Natural killer cell (primary cell): ENCODE results near the gene ASIC3. TPM values are rescaled to one million over a fixed set of nuclear protein-coding genes. Genes with fewer than 3 reads are reported as not detected.

Experiments
- ATAC-seq, 3 donors: fragments of 150-1000 bp in 2 of 3; fragments of 200-7000 bp in 1 of 3; cut with Tn5 transposase; 1 replicate in 1 of 3; 2 replicates in 2 of 3; pipeline ENCODE4 v1.10.0; 2021; ENCODE audit warnings: mild to moderate bottlenecking in 2 of 3, moderate library complexity in 2 of 3
- DNase-seq, 2 donors: peaks; one replicate each; pipeline versions ENCODE4 v3.0.0 to v3.0.0-alpha.2; 2013 to 2021; ENCODE audit warnings: mixed read lengths in 1 of 2
- H3K27ac ChIP-seq: one replicate; pipeline ENCODE4 v1.5.1; 2013; ENCODE audit warnings: mild to moderate bottlenecking, low read length
- H3K27me3 ChIP-seq: one replicate; pipeline ENCODE4 v1.6.1; 2013; ENCODE audit warnings: low read length; ENCODE audit not compliant: control insufficient read depth, insufficient read depth
- H3K36me3 ChIP-seq: one replicate; pipeline ENCODE4 v1.6.1; 2013; ENCODE audit warnings: low read length; ENCODE audit not compliant: control insufficient read depth, insufficient read depth
- H3K4me1 ChIP-seq: one replicate; pipeline ENCODE4 v1.6.1; 2013; ENCODE audit warnings: low read length; ENCODE audit not compliant: control insufficient read depth, insufficient read depth
- H3K4me3 ChIP-seq: one replicate; pipeline ENCODE4 v1.5.1; 2013; ENCODE audit warnings: low read length
- H3K9me3 ChIP-seq: one replicate; pipeline ENCODE4 v1.6.1; 2013; ENCODE audit warnings: low read length; ENCODE audit not compliant: control insufficient read depth, insufficient read depth
- H3K27ac Mint-ChIP-seq, 2 donors: one replicate each; pipeline ENCODE4 v1.8.0; 2022; ENCODE audit warnings: mild to moderate bottlenecking in 2 of 2, mixed read lengths in 2 of 2, moderate library complexity in 1 of 2
- H3K27me3 Mint-ChIP-seq, 2 donors: one replicate each; pipeline ENCODE4 v1.8.0; 2022; ENCODE audit warnings: low read depth in 2 of 2, mixed read lengths in 2 of 2
- H3K36me3 Mint-ChIP-seq: one replicate; pipeline ENCODE4 v1.8.0; 2022; ENCODE audit warnings: mixed read lengths
- H3K4me1 Mint-ChIP-seq, 2 donors: one replicate each; pipeline ENCODE4 v1.8.0; 2022; ENCODE audit warnings: mixed read lengths in 2 of 2
- H3K4me3 Mint-ChIP-seq: one replicate; pipeline ENCODE4 v1.8.0; 2022; ENCODE audit warnings: mild to moderate bottlenecking, moderate library complexity, mixed read lengths
- H3K9me3 Mint-ChIP-seq, 2 donors: one replicate each; pipeline ENCODE4 v1.8.0; 2022; ENCODE audit warnings: mixed read lengths in 2 of 2
- CTCF ChIP-seq: fragments of 200-600 bp; IDR thresholded peaks from one replicate; pipeline ENCODE4 v1.8.0; 2022; ENCODE audit warnings: antibody characterized with exemption
- WGBS: methylation state at CpG from one replicate; pipeline ENCODE4 v1.1.7; 2013; ENCODE audit warnings: missing lambda C conversion rate; ENCODE audit not compliant: insufficient coverage; 5-methylcytosine and 5-hydroxymethylcytosine counted together
- intact Hi-C: fragments of 100-400 bp; cut with micrococcal nuclease; formaldehyde crosslinking; loops from one replicate; pipeline ENCODE4 v1.14.2; 2022
- total RNA-seq, 4 donors: library from RNA; stranded (reverse); fragments of 120-200 nt in 1 of 4; gene quantifications; one replicate each; pipeline versions ENCODE4 v1.2.3 to v1.2.4, GENCODE V29; 2013 to 2022

Gene ASIC3
- total RNA-seq, 3 donors from 2014 or later (not counting 1 experiment from before 2014, with no cell fraction given): 5.7 to 7.9 (median 5.9) TPM

GRCh38 chr7:151065516-151065915 is 17.2 kb downstream of the ASIC3 start:
- TF ChIP-seq CTCF: no peak
- H3K4me3 ChIP-seq: no peak overlapping the region
- DNase-seq: no peak
- Mint-ChIP-seq H3K4me1 (peaks cover 0 to 15% of the 10 kb centered on the region in 2 donors), H3K27ac (no peak overlapping the region), H3K36me3 (no peaks in the 10 kb centered on the region), H3K27me3 (no peaks in the 10 kb centered on the region), H3K4me3 (no peak overlapping the region), H3K9me3 (no peaks in the 10 kb centered on the region)
- 96% methylated on average over 14 of the region's 14 CpGs for WGBS
- H3K4me1 ChIP-seq: peaks cover 7% of the 10 kb centered on the region
- intact Hi-C loops: no loop called here
- no peak for ATAC-seq
- H3K36me3 ChIP-seq: peaks cover 38% of the 10 kb centered on the region
- H3K27me3 ChIP-seq: no peaks in the 10 kb centered on the region
- H3K27ac ChIP-seq: no peak overlapping the region
- H3K9me3 ChIP-seq: no peaks in the 10 kb centered on the region

DNA sequence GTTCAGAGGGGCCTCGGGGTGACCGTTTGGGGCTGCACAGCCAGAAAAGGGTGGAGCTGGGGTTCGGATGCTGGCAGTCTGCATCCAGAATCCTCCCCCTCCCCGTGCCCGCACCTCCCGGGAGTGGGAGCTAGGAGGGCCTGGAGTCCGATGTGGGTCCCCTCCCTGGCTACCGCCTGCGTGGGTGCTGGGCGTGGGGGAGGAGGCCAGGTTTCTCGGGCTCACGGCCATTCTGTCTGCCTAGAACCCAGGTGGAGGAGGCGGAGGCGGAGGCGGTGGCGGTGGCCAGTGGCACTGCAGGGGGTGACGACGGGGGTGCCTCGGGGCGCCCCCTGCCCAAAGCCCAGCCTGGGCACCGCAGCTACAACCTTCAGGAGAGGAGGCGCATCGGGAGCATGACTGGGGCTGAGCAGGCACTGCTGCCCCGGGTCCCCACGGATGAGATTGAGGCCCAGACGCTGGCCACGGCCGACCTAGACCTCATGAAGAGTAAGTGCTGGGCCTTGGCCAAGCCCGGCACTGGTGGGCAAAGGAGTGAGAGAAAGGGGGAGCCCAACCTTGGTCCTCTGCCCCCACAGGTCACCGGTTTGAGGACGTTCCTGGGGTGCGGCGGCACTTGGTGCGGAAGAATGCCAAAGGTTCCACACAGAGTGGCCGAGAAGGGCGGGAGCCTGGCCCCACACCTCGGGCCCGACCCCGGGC is 18.1 kb downstream of the ASIC3 start:
- intact Hi-C loops: no loop called here
- TF ChIP-seq CTCF: no peak
- H3K27ac Mint-ChIP-seq: no peak overlapping the region
- H3K9me3 Mint-ChIP-seq: no peaks in the 10 kb centered on the region
- H3K27me3 Mint-ChIP-seq: no peaks in the 10 kb centered on the region
- Histone ChIP-seq H3K36me3 (peaks cover 45% of the 10 kb centered on the region), H3K27ac (no peak overlapping the region), H3K9me3 (no peaks in the 10 kb centered on the region), H3K4me3 (no peak overlapping the region), H3K27me3 (no peaks in the 10 kb centered on the region), H3K4me1 (no peaks in the 10 kb centered on the region)
- ATAC-seq (no peak), DNase-seq (no peak)
- WGBS: 98% methylated on average over 39 of the region's 39 CpGs
- peaks cover 0 to 6% of the 10 kb centered on the region in 2 donors for H3K4me1 Mint-ChIP-seq
- H3K36me3 Mint-ChIP-seq: no peaks in the 10 kb centered on the region
- no peak overlapping the region for H3K4me3 Mint-ChIP-seq

GRCh38 chr7:151068069-151068773 is 19.9 kb downstream of the ASIC3 start:
- DNase-seq (no peak), ATAC-seq (no peak)
- Histone ChIP-seq H3K27me3 (no peaks in the 10 kb centered on the region), H3K36me3 (peaks cover 53% of the 10 kb centered on the region), H3K4me1 (no peaks in the 10 kb centered on the region), H3K4me3 (no peak overlapping the region), H3K27ac (no peak overlapping the region), H3K9me3 (no peaks in the 10 kb centered on the region)
- intact Hi-C loops: no loop called here
- H3K27ac Mint-ChIP-seq: no peak overlapping the region
- no peaks in the 10 kb centered on the region for H3K27me3 Mint-ChIP-seq
- TF ChIP-seq CTCF: no peak
- WGBS: 92% methylated on average over 12 of the region's 12 CpGs
- no peak overlapping the region for H3K4me3 Mint-ChIP-seq
- no peaks in the 10 kb centered on the region for H3K36me3 Mint-ChIP-seq
- no peaks in the 10 kb centered on the region for H3K9me3 Mint-ChIP-seq
- H3K4me1 Mint-ChIP-seq: no peaks in the 10 kb centered on the region
